ENCODE measurements around the gene SPRYD3.

Gene SPRYD3

GRCh38 chr12:53014709-53015108 is 64.5 kb downstream of the SPRYD3 start:
- no peak for TF ChIP-seq CTCF (conservative IDR thresholded peaks at IDR 0.05; ENCODE audit: control insufficient read depth, insufficient read depth, low read depth, low read length)
- DNase-seq (ENCODE audit: low read depth): no peak
- H3K4me3 ChIP-seq (ENCODE audit: control insufficient read depth, low read depth, low read length): no peak overlapping the region

Measured in fibroblast of mammary gland (primary cell).